ACC112 (cell line): ENCODE measurements around the gene OSBPL10.

Experiments
- H2AFZ ChIP-seq: fragments of 200-600 bp; sonication (generic); one replicate; pipeline ENCODE4 v1.6.0; 2017; ENCODE audit warnings: antibody characterized with exemption, low read length; ENCODE audit not compliant: unreplicated experiment
- H3K27ac ChIP-seq: fragments of 200-600 bp; sonication (generic); 2 replicates; pipeline ENCODE4 v1.5.1; 2014; ENCODE audit warnings: low read depth, mild to moderate bottlenecking, antibody characterized with exemption, low read length, moderate library complexity
- H3K27me3 ChIP-seq: fragments of 200-600 bp; sonication (generic); 2 replicates; pipeline ENCODE4 v1.6.1; 2014; ENCODE audit warnings: mild to moderate bottlenecking, antibody characterized with exemption, low read length, moderate library complexity, mixed read lengths; ENCODE audit not compliant: insufficient read depth
- H3K36me3 ChIP-seq: fragments of 200-600 bp; sonication (generic); 2 replicates; pipeline ENCODE4 v1.6.1; 2016; ENCODE audit warnings: mild to moderate bottlenecking, antibody characterized with exemption, low read length, moderate library complexity, mixed read lengths; ENCODE audit not compliant: insufficient read depth
- H3K4me1 ChIP-seq: fragments of 200-600 bp; sonication (generic); one replicate; pipeline ENCODE4 v1.6.1; 2016; ENCODE audit warnings: low read length, mixed read lengths; ENCODE audit not compliant: insufficient read depth, unreplicated experiment, control insufficient read depth
- H3K4me3 ChIP-seq: fragments of 200-600 bp; sonication (generic); 2 replicates; pipeline ENCODE4 v1.5.1; 2014; ENCODE audit warnings: mild to moderate bottlenecking, low read depth, low read length
- H3K79me2 ChIP-seq: fragments of 200-600 bp; sonication (generic); one replicate; pipeline ENCODE4 v1.6.0; 2016; ENCODE audit warnings: low read length; ENCODE audit not compliant: control insufficient read depth, unreplicated experiment, insufficient read depth

The OSBPL10 gene

GRCh38 chr3:31909455-31909854 lies 71.6 kb downstream of the OSBPL10 start:
- no peaks in the 10 kb centered on the region for H3K27me3 ChIP-seq
- H3K36me3 ChIP-seq: no peaks in the 10 kb centered on the region
- H3K4me3 ChIP-seq: no peak overlapping the region
- no peak overlapping the region for H2AFZ ChIP-seq
- H3K27ac ChIP-seq: no peak overlapping the region
- peaks cover 37% of the 10 kb centered on the region for H3K4me1 ChIP-seq
- H3K79me2 ChIP-seq: peaks cover 3% of the 10 kb centered on the region

- Histone ChIP-seq H3K27me3 (no peaks in the 10 kb centered on the region), H2AFZ (no peak overlapping the region), H3K79me2 (peaks cover 3% of the 10 kb centered on the region), H3K36me3 (no peaks in the 10 kb centered on the region), H3K4me1 (peaks cover 37% of the 10 kb centered on the region), H3K4me3 (no peak overlapping the region), H3K27ac (no peak overlapping the region)
Observed at GRCh38 chr3:31908391-31909097, 72.5 kb downstream of the OSBPL10 start.

DNA sequence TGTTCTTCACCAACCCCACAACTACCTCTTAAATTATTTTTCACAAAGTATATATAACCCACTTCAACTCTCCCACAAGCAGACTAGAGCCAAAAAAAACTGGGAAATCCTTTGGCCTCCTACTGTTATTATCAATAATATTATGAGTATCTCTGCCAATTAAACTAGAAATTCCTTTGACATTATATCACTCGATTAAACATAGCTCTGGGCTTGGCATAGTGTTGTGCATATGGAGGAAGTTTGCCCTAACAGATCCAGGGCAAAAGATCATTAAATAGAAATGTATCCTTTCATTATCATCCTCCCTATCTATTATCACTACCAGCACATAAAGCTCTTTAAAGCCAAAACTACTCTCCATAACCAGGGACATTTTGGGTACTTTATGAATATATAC lies 74.9 kb downstream of the OSBPL10 start:
- no peaks in the 10 kb centered on the region for H3K36me3 ChIP-seq
- peaks cover 3% of the 10 kb centered on the region for H3K79me2 ChIP-seq
- H2AFZ ChIP-seq: no peak overlapping the region
- H3K27ac ChIP-seq: no peak overlapping the region
- peaks cover 34% of the 10 kb centered on the region for H3K4me1 ChIP-seq
- no peak overlapping the region for H3K4me3 ChIP-seq
- H3K27me3 ChIP-seq: no peaks in the 10 kb centered on the region

DNA sequence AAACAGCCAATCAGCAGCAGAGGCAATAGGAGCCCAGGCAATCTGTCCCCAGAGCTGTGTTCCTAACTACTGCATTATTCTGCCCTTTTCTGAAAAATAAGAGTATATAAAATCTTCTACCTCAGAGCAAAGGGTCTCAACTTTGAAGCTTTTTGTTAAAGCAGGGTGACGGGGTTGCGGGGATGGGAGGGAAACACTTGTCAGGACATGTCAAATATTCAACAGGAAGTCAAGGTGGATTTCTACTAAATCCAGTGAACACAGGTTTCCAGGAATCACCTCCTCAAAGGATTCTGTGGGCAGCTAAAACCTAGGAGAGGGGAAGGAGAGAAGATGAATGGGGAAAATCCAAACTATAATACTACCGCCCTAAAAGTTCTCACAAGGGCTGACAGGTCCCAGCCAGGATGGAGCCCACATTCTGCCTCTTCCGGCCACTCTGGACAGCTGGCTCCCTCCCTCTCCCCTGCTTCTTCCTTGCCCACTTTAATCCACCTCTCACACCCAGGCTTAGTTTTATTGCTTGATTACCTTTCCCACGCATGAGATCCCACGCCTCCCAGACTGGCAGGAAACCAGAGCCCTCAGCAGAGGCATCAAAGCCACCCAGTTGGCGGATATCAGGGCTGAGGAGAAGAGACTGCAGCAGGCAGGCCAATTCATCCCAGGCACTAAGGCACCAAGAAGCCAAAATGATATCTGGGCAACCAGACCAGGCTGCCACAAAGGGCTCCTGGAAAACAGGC lies 77.2 kb downstream of the OSBPL10 start:
- Histone ChIP-seq H3K4me3 (no peak overlapping the region), H2AFZ (no peak overlapping the region), H3K4me1 (peaks cover 33% of the 10 kb centered on the region), H3K79me2 (peaks cover 3% of the 10 kb centered on the region), H3K27me3 (no peaks in the 10 kb centered on the region), H3K36me3 (no peaks in the 10 kb centered on the region), H3K27ac (no peak overlapping the region)

DNA sequence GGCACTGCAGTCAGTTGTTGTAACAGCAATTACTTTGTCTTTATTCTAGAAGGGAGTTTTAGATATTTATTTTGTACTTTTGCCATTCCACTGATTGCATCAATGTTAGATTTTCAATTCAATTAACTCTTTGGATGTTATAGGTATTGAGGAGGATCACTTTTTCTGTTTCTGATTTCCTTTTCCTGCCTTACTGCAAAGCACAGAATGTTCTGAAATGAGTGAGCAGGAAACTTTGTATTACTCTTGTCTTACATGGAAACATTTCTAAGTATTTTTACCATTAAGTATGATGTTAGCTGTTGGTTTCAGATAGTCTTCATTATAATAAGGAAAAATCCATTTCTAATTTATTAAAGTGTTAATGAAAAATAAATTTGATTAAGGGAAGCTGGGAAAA lies 80.5 kb downstream of the OSBPL10 start:
- Histone ChIP-seq H3K36me3 (no peaks in the 10 kb centered on the region), H2AFZ (no peak overlapping the region), H3K4me1 (peaks cover 9% of the 10 kb centered on the region), H3K4me3 (no peak overlapping the region), H3K27me3 (no peaks in the 10 kb centered on the region), H3K27ac (no peak overlapping the region), H3K79me2 (no peaks in the 10 kb centered on the region)

- Histone ChIP-seq H3K36me3 (no peaks in the 10 kb centered on the region), H3K27ac (no peak overlapping the region), H3K4me3 (no peak overlapping the region)
Observed at GRCh38 chr3:31896648-31897433, 84.2 kb downstream of the OSBPL10 start.

DNA sequence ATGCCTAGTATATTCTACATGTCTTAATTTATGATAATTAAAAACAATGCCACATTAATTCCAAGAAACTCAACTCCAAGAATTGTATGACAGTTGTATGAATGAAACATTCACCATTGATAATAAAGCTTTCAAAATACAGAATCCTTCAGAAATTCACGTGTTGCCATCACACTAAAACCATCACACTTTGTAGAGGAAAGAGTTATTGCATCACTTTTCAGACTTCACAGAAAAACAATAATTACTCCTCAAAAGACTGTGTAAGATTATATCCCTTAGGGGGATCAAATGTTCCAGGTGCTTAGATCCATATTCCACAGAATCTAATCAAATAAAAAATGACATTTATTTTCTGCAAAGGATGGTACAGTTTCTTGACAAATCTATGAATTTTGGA lies 85.0 kb downstream of the OSBPL10 start:
- no peak overlapping the region for H2AFZ ChIP-seq

More at GRCh38 chr3:31896648-31897433, 84.2 kb downstream of the OSBPL10 start:
- no peaks in the 10 kb centered on the region for H3K27me3 ChIP-seq
- peaks cover 6% of the 10 kb centered on the region for H3K4me1 ChIP-seq
- H2AFZ ChIP-seq: no peak overlapping the region
- no peaks in the 10 kb centered on the region for H3K79me2 ChIP-seq

DNA sequence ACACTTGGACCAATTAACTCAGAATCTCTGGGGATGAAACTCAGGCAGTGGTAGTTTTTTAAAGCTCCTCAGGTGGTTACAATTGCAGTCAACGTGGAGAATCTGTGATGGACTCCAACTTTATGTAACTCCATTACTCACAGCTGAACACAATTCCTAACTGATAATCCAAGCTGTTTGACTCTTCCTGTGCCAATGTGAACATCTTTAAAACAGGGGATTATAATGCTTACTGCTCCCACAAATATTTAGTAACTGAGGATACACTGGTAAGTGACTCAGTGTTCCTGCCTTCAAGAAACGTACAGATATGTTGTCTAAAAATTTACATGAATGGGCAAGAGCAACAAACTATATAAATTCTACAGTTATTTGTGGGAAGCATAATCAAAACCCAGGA lies 85.6 kb downstream of the OSBPL10 start:
- no peaks in the 10 kb centered on the region for H3K36me3 ChIP-seq
- no peaks in the 10 kb centered on the region for H3K79me2 ChIP-seq
- no peak overlapping the region for H2AFZ ChIP-seq
- H3K4me1 ChIP-seq: peaks cover 2% of the 10 kb centered on the region
- no peak overlapping the region for H3K27ac ChIP-seq
- H3K27me3 ChIP-seq: no peaks in the 10 kb centered on the region
- H3K4me3 ChIP-seq: no peak overlapping the region

More for the DNA sequence above, 85.0 kb downstream of the OSBPL10 start:
- Histone ChIP-seq H3K4me1 (peaks cover 6% of the 10 kb centered on the region), H3K4me3 (no peak overlapping the region), H3K27me3 (no peaks in the 10 kb centered on the region), H3K27ac (no peak overlapping the region), H3K79me2 (no peaks in the 10 kb centered on the region), H3K36me3 (no peaks in the 10 kb centered on the region)

- H3K27ac ChIP-seq: no peak overlapping the region
- H3K4me1 ChIP-seq: no peaks in the 10 kb centered on the region
- H3K4me3 ChIP-seq: no peak overlapping the region
- no peak overlapping the region for H2AFZ ChIP-seq
- H3K36me3 ChIP-seq: no peaks in the 10 kb centered on the region
- H3K79me2 ChIP-seq: no peaks in the 10 kb centered on the region
- H3K27me3 ChIP-seq: no peaks in the 10 kb centered on the region
Observed at GRCh38 chr3:31892916-31893573, 88.0 kb downstream of the OSBPL10 start.

GRCh38 chr3:31892500-31892899 lies 88.6 kb downstream of the OSBPL10 start:
- H2AFZ ChIP-seq: no peak overlapping the region
- H3K27me3 ChIP-seq: no peaks in the 10 kb centered on the region
- no peaks in the 10 kb centered on the region for H3K79me2 ChIP-seq
- H3K4me3 ChIP-seq: no peak overlapping the region
- H3K27ac ChIP-seq: no peak overlapping the region
- H3K4me1 ChIP-seq: no peaks in the 10 kb centered on the region
- H3K36me3 ChIP-seq: no peaks in the 10 kb centered on the region
